ENCODE data around the gene CENPP.

DNA sequence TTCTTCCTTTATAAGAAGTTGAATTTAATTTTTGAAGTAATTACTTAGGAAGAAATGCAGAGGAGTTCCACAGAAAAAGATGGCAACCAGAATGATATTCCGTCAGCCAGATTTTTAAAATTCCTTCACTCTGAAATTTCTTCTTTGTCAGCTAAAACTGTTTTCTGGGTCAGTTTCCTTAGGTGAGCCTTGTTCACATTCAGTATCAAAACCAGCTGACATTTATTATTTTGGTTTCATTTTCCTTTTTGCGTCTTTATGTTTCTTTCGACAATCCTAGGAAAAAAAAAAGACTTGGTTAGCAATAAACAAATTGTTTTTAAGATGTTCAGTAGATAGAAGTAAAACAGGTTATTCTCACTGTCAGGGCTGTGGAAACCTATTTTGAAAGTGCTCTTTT lies 28.1 kb upstream of the CENPP start:
- TF ChIP-seq EZH2 (optimal IDR thresholded peaks at IDR 0.05; ENCODE audit: low read depth, low read length) (no peak), EZH2phosphoT487 (IDR thresholded peaks at IDR 0.05; ENCODE audit: low read length) (no peak)
- TF ChIP-seq, protein P1, sequence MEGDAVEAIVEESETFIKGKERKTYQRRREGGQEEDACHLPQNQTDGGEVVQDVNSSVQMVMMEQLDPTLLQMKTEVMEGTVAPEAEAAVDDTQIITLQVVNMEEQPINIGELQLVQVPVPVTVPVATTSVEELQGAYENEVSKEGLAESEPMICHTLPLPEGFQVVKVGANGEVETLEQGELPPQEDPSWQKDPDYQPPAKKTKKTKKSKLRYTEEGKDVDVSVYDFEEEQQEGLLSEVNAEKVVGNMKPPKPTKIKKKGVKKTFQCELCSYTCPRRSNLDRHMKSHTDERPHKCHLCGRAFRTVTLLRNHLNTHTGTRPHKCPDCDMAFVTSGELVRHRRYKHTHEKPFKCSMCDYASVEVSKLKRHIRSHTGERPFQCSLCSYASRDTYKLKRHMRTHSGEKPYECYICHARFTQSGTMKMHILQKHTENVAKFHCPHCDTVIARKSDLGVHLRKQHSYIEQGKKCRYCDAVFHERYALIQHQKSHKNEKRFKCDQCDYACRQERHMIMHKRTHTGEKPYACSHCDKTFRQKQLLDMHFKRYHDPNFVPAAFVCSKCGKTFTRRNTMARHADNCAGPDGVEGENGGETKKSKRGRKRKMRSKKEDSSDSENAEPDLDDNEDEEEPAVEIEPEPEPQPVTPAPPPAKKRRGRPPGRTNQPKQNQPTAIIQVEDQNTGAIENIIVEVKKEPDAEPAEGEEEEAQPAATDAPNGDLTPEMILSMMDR (IDR thresholded peaks at IDR 0.05; ENCODE audit: low read length), result no peak

Measured in MM.1S (cell line).